Activated B cell treated with CpG ODN at 0.5 μM for 24 hours (primary cell): ENCODE results near the gene KCTD6. TPM values are rescaled to one million over a fixed set of nuclear protein-coding genes. Genes with fewer than 3 reads are reported as not detected.
A peak's percentile ranks its signal among the peaks of the same experiment; 100 is the strongest.

Experiments
- ATAC-seq: fragments of 200-7000 bp; cut with Tn5 transposase; one replicate; pipeline ENCODE4 v1.10.0; 2021; ENCODE audit warnings: low read depth, mild to moderate bottlenecking, moderate library complexity
- CTCF ChIA-PET: fragments of 350-600 bp; sonication (Branson Sonifier 250); formaldehyde crosslinking; loops from one replicate; lab custom pipeline; 2021; ENCODE audit warnings: antibody characterized with exemption; lab: Charles Lee
- POLR2A ChIA-PET: fragments of 350-600 bp; sonication (Branson Sonifier 250); formaldehyde crosslinking; loops from one replicate; lab custom pipeline; 2021; ENCODE audit warnings: antibody characterized with exemption; lab: Charles Lee
- DNase-seq: peaks from one replicate; pipeline ENCODE4 v3.0.0; 2022
- H3K27ac Mint-ChIP-seq: one replicate; pipeline ENCODE4 v1.8.0; 2020; ENCODE audit warnings: mixed read lengths
- H3K27me3 Mint-ChIP-seq: one replicate; pipeline ENCODE4 v1.8.0; 2021; ENCODE audit warnings: mixed read lengths
- H3K36me3 Mint-ChIP-seq: one replicate; pipeline ENCODE4 v1.8.0; 2021; ENCODE audit warnings: low read depth, mixed read lengths
- H3K4me1 Mint-ChIP-seq: one replicate; pipeline ENCODE4 v1.8.0; 2021; ENCODE audit warnings: mixed read lengths
- H3K4me3 Mint-ChIP-seq: one replicate; pipeline ENCODE4 v1.8.0; 2020; ENCODE audit warnings: mild to moderate bottlenecking, mixed read lengths
- H3K9me3 Mint-ChIP-seq: one replicate; pipeline ENCODE4 v1.8.0; 2020; ENCODE audit warnings: mixed read lengths
- intact Hi-C: fragments of 100-400 bp; cut with micrococcal nuclease; formaldehyde crosslinking; loops from one replicate; pipeline ENCODE4 v1.15.1; 2024
- total RNA-seq: library from RNA; stranded (reverse); gene quantifications from 2 replicates; pipeline ENCODE4 v1.2.3, GENCODE V29; 2022
- TF ChIP-seq, protein P1 (sequence below): fragments of 200-600 bp; IDR thresholded peaks from one replicate; pipeline ENCODE4 v1.8.0; 2022; ENCODE audit warnings: antibody characterized with exemption, mild to moderate bottlenecking

The KCTD6 gene
- total RNA-seq, 1 donor from 2014 or later = 10.0 TPM

DNA sequence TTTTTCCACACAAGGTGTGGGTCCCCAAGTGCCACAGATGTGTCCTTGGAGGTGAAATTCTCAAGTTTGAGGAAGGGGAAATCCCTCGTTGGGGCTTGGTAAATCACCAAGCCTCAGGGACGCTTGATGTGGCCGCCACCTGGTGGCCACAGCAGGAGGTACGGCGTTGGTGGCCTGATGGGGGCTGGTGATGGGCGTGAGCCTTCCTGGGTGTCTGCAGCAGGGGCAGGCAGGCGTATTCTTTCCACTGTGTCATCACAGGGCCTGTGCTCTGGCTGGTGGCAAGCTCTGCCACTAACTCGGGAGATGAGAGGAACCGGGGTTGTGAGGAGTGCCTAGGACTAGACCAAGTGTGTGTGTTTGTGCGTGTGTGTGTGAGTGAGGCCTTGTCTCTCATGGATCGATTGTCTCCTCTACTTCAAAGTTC, 40.9 kb downstream of the KCTD6 start:
- ChIA-PET POLR2A (interaction anchor here (1.7 kb wide), 1 partner anchor 41 kb away, joined by 3 read pairs; the partner anchor contains the start of gene KCTD6), CTCF (interaction anchor here (1.3 to 3.9 kb wide), 4 partner anchors 40 to 225 kb away, joined by 3 to 39 read pairs (median 5); partner anchors contain the start of genes HTD2 and RPP14)
- no peaks in the 10 kb centered on the region for H3K36me3 Mint-ChIP-seq
- H3K27ac Mint-ChIP-seq = no peak overlapping the region
- H3K9me3 Mint-ChIP-seq = no peaks in the 10 kb centered on the region
- DNase-seq = peak; percentile 75
- H3K4me1 Mint-ChIP-seq = peaks cover 7% of the 10 kb centered on the region
- TF ChIP-seq, protein P1, sequence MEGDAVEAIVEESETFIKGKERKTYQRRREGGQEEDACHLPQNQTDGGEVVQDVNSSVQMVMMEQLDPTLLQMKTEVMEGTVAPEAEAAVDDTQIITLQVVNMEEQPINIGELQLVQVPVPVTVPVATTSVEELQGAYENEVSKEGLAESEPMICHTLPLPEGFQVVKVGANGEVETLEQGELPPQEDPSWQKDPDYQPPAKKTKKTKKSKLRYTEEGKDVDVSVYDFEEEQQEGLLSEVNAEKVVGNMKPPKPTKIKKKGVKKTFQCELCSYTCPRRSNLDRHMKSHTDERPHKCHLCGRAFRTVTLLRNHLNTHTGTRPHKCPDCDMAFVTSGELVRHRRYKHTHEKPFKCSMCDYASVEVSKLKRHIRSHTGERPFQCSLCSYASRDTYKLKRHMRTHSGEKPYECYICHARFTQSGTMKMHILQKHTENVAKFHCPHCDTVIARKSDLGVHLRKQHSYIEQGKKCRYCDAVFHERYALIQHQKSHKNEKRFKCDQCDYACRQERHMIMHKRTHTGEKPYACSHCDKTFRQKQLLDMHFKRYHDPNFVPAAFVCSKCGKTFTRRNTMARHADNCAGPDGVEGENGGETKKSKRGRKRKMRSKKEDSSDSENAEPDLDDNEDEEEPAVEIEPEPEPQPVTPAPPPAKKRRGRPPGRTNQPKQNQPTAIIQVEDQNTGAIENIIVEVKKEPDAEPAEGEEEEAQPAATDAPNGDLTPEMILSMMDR = no peak
- H3K27me3 Mint-ChIP-seq = no peaks in the 10 kb centered on the region
- ATAC-seq = peak; percentile 100
- intact Hi-C loops = loop anchor here (1.0 to 2.0 kb wide), 9 partner anchors 42 to 356 kb away; partner anchors contain the start of genes ABHD6, HTD2, PDHB and RPP14
- no peak overlapping the region for H3K4me3 Mint-ChIP-seq

DNA sequence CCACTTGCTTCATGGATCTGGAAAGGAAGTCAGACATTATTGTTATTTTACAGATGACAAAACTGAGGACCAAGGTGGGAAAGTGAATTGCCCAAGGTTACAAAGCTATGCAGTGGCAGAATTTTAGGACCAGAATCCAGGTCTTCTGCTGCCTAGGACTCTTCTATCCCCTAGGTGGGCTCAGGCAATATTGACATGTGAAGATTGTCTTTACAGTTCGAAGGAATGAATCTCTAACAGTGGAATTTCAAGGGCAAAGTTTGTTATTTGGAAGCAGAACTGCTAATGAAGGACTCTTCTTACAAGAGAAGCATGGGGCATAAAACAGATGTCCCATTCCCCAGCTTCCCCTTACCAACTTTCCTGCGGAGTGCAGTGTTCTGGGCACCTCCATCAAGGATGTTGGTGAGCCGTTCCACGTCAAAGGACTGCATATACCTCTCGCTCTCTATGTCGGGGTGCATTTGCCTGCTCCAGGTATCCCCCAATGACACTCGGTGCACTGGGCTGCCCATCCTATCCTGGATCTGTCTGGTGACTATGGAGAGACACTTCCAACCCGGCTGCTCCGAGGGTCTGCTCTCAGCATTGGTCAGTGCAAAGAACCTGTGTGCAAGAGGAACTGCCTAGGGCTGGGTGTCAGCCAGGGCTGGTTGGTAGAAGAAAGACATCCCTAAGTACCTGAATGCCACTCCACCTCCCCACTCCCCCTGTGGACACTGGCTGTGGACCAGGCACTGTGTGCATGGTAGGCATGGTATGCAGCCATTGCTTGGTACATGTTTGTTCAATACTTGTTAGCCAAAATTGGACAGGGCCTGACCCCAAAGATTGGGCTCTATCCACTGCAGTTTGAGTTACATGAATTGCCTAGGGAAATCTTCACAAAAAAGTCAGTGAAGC, 42.9 kb downstream of the KCTD6 start:
- TF ChIP-seq, protein P1 = no peak
- no peak overlapping the region for H3K4me3 Mint-ChIP-seq
- H3K27me3 Mint-ChIP-seq = no peaks in the 10 kb centered on the region
- H3K27ac Mint-ChIP-seq = no peak overlapping the region
- ChIA-PET POLR2A (interaction anchor here (1.7 kb wide), 1 partner anchor 43 kb away, joined by 3 read pairs; the partner anchor contains the start of gene KCTD6), CTCF (interaction anchor here (1.2 to 3.9 kb wide), 5 partner anchors 71 to 357 kb away, joined by 3 to 39 read pairs (median 6); partner anchors contain the start of genes HTD2 and RPP14)
- no peaks in the 10 kb centered on the region for H3K9me3 Mint-ChIP-seq
- intact Hi-C loops = no loop called here
- no peak for ATAC-seq
- DNase-seq = no peak
- H3K4me1 Mint-ChIP-seq = peaks cover 7% of the 10 kb centered on the region
- no peaks in the 10 kb centered on the region for H3K36me3 Mint-ChIP-seq

DNA sequence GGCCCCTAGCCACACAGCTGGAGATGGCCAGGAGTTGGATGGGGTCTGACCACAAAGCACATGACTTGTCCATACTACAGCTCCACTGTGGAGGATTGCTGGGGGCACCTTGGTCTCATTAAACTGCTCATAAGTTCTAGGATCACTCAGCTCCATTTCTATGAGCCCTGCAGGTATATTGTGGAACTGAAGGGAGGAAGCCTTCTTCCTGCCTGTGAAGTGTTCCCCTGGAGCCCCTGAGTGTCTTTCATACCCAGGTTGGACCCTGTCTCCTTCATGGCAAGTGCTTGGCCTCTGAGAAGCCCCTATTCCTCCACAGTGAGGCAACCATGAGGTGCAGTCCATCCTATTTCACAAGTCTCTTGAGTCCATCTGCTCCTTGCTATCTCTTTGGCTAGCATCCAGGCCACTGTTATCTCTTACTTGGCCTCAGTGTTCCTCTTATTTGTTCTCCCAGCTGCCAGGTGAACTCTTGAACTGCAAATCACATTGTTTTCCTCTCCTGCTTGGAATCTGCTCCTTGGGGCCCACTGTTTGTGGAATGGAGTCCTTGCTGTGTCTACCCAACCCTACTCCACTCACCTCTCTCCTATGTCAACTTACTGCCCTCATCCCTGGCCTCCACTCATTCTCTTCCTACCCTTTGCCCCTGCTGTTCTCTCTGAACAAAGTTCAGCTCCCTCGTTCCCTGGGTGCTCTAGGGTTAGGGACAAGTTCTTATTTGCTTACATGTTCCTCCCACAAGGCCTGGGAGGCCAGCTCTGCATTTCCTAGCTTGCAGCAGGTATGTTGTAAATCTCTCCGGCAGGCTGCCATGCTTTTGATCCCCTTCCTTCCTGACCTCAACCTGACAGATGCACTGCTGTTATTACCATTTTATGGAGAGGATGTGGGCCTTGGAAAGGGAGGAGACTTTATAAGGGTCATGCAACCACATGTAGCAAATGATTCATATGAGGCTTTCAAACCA, 43.9 kb downstream of the KCTD6 start:
- H3K9me3 Mint-ChIP-seq = no peaks in the 10 kb centered on the region
- intact Hi-C loops = no loop called here
- H3K4me1 Mint-ChIP-seq = peaks cover 7% of the 10 kb centered on the region
- H3K4me3 Mint-ChIP-seq = no peak overlapping the region
- CTCF ChIA-PET = interaction anchor here (0.9 to 3.9 kb wide), 4 partner anchors 72 to 319 kb away, joined by 3 to 39 read pairs (median 4); partner anchors contain the start of genes HTD2 and RPP14
- DNase-seq = no peak
- POLR2A ChIA-PET = interaction anchor here (0.5 kb wide), 1 partner anchor 181 kb away, joined by 4 read pairs; no protein-coding TSS in a partner anchor
- TF ChIP-seq, protein P1 = no peak
- H3K27me3 Mint-ChIP-seq = no peaks in the 10 kb centered on the region
- H3K27ac Mint-ChIP-seq = no peak overlapping the region
- H3K36me3 Mint-ChIP-seq = no peaks in the 10 kb centered on the region
- no peak for ATAC-seq

DNA sequence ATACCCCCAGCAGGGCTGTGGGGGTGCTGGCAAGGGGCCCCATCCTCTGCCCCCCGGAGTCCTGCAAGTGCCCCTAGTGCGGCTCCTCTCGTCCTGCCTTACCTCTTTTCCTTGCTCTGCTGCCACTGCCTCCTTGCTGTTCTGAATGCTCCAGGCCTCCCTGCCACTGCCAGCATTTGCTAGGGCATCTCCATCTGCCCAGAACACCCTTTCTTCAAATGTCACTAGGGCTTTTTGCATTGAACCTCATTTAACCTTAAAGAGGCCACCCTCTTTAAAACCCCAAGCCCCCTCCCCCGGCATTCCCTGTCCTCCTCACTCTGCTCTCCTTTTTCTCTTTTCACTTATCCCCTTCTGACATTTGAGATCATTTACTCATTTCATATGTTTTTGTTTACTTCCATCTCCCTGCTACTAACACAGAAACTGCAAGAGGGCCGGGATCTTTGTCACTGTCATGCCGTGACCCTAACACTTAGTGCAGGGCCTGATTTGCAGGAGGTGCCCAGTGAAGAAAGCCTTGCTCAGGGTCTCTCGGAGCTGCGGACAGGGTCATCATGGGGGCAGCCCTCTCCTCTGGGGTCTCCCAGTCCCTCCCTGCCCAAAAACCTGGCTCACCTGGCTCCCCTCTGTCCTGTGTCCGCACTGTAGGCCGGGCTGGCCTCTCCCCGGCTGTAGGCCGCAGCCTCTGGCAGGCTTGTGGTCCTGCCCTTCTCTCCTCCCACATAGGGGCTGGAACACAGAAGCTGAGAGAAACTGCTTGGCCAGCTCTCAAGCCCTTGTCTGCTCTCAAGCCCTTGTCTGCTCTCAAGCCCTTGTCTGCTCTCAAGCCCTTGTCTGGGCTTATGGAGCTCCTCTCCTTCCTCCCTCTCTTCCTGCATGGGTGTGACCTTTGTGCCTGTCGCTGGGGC, 44.9 kb downstream of the KCTD6 start, which contains the start of gene ACOX2:
ACOX2 (minus strand) TSS at position 690 of the 911 bp plus-strand sequence. CDS start 2,084 bp downstream, outside the sequence.
- intact Hi-C loops = no loop called here
- ChIA-PET CTCF (interaction anchor here (0.9 to 3.9 kb wide), 3 partner anchors 73 to 320 kb away, joined by 3 to 39 read pairs (median 4); partner anchors contain the start of genes HTD2 and RPP14), POLR2A (interaction anchor here (0.7 kb wide), 1 partner anchor 443 kb away, joined by 3 read pairs; no protein-coding TSS in a partner anchor)
- Mint-ChIP-seq H3K36me3 (no peaks in the 10 kb centered on the region), H3K27ac (no peak within 1 kb of the TSS), H3K27me3 (no peaks in the 10 kb centered on the region), H3K4me1 (peaks cover 7% of the 10 kb centered on the region), H3K9me3 (no peaks in the 10 kb centered on the region), H3K4me3 (no peak within 1 kb of the TSS)
- ATAC-seq (no peak), DNase-seq (no peak)
- TF ChIP-seq, protein P1 = no peak
